ENCODE data around the gene JADE2.
A peak's percentile ranks its signal among the peaks of the same experiment; 100 is the strongest.

- peak in 3 of 4 experiments; percentile 47 to 57 (median 56) for TF ChIP-seq CTCF (IDR thresholded peaks at IDR 0.05)
- TF ChIP-seq POLR2AphosphoS5 (IDR thresholded peaks at IDR 0.05): peak in 2 of 4 donors; percentile 12 to 45
- peak in 1 of 2 donors; percentile 35 for TF ChIP-seq POLR2A (IDR thresholded peaks at IDR 0.05)
These were observed 1.1 kb downstream of the JADE2 start for GRCh38 chr5:134526483-134527155.

Data from sigmoid colon (tissue), 4 donors.